Measurements from ENCODE around the gene ZDHHC21.

The ZDHHC21 gene

DNA sequence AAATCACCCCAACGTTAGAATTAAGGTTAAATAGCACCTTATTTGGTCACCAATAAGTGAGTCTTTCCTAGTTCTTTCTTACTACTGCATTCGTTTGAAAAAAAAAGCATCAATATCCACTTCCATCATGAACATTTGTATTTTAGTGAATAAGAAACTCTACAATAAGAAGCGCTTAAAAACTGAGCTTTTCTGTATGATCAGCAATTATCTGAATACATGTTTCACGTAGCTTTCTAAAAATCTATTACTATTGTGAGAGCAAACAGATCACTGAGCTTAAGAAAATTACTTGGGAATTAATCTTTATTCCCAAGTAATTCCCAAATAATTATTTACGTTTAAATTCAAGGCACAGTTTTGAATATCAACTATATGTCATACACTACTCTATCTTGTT, 32.5 kb downstream of the ZDHHC21 start:
- no peak for ATAC-seq (ENCODE audit: insufficient read depth, low read depth)
- H2AFZ ChIP-seq (ENCODE audit: low read depth, low read length) = no peak overlapping the region
- no peaks in the 10 kb centered on the region for H3K4me1 ChIP-seq (ENCODE audit: insufficient read depth, low read length)

DNA sequence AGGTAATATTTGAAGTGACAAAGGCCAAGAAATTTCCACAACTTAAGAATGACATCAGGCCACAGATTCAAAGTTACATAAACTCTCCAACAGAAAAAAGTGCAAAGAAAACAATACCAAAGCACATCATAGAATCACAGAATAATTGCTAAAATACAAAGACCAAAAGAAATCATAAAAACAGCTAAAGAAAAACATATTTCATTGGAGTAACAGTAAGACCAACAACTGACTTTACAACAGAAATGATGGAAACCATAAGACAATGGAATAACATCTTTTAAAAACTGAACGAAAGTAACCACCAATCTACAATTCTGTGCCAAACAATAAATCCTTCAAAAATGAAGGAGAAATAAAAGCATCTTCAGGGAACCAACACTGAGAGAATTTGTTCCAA, 38.3 kb downstream of the ZDHHC21 start:
- H3K79me2 ChIP-seq (ENCODE audit: insufficient read depth, low read length) = no peaks in the 10 kb centered on the region
- no peaks in the 10 kb centered on the region for H3K27me3 ChIP-seq (ENCODE audit: insufficient read depth, low read length, poor library complexity)
- H2AFZ ChIP-seq (ENCODE audit: low read depth, low read length) = no peak overlapping the region
- peaks cover 11% of the 10 kb centered on the region for H3K9me3 ChIP-seq (ENCODE audit: insufficient read depth, low read length, severe bottlenecking)
- TF ChIP-seq, protein P1, sequence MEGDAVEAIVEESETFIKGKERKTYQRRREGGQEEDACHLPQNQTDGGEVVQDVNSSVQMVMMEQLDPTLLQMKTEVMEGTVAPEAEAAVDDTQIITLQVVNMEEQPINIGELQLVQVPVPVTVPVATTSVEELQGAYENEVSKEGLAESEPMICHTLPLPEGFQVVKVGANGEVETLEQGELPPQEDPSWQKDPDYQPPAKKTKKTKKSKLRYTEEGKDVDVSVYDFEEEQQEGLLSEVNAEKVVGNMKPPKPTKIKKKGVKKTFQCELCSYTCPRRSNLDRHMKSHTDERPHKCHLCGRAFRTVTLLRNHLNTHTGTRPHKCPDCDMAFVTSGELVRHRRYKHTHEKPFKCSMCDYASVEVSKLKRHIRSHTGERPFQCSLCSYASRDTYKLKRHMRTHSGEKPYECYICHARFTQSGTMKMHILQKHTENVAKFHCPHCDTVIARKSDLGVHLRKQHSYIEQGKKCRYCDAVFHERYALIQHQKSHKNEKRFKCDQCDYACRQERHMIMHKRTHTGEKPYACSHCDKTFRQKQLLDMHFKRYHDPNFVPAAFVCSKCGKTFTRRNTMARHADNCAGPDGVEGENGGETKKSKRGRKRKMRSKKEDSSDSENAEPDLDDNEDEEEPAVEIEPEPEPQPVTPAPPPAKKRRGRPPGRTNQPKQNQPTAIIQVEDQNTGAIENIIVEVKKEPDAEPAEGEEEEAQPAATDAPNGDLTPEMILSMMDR (IDR thresholded peaks at IDR 0.05; ENCODE audit: borderline replicate concordance, extremely low read depth, low read length, poor library complexity, severe bottlenecking) = no peak
- TF ChIP-seq EZH2 (IDR thresholded peaks at IDR 0.05; ENCODE audit: borderline replicate concordance, low read depth, low read length, severe bottlenecking) = no peak
- H3K9ac ChIP-seq (ENCODE audit: low read depth, low read length) = no peak overlapping the region
- H3K27ac ChIP-seq (ENCODE audit: low read length) = no peak overlapping the region
- no peak for DNase-seq
- no peaks in the 10 kb centered on the region for H4K20me1 ChIP-seq (ENCODE audit: insufficient read depth, low read length)
- ATAC-seq (ENCODE audit: insufficient read depth, low read depth) = no peak
- no peaks in the 10 kb centered on the region for H3K4me1 ChIP-seq (ENCODE audit: insufficient read depth, low read length)
- H3K4me2 ChIP-seq (ENCODE audit: insufficient read depth, low read length) = no peak overlapping the region
- no peak overlapping the region for H3K4me3 ChIP-seq (ENCODE audit: low read depth in 1 of 2, low read length in 2 of 2)
- peaks cover 3% of the 10 kb centered on the region; the same call in 1 of the 2 replicates for H3K36me3 ChIP-seq (ENCODE audit: insufficient read depth, low read length)

More for the DNA sequence above, 32.5 kb downstream of the ZDHHC21 start:
- no peak overlapping the region for H3K4me3 ChIP-seq (ENCODE audit: low read depth in 1 of 2, low read length in 2 of 2)
- no peaks in the 10 kb centered on the region for H3K27me3 ChIP-seq (ENCODE audit: insufficient read depth, low read length, poor library complexity)
- no peaks in the 10 kb centered on the region for H3K9me3 ChIP-seq (ENCODE audit: insufficient read depth, low read length, severe bottlenecking)
- no peaks in the 10 kb centered on the region for H4K20me1 ChIP-seq (ENCODE audit: insufficient read depth, low read length)
- H3K27ac ChIP-seq (ENCODE audit: low read length) = no peak overlapping the region
- no peak for DNase-seq
- no peaks in the 10 kb centered on the region for H3K79me2 ChIP-seq (ENCODE audit: insufficient read depth, low read length)
- no peak overlapping the region for H3K9ac ChIP-seq (ENCODE audit: low read depth, low read length)
- TF ChIP-seq, protein P1 (IDR thresholded peaks at IDR 0.05; ENCODE audit: borderline replicate concordance, extremely low read depth, low read length, poor library complexity, severe bottlenecking) = no peak
- TF ChIP-seq EZH2 (IDR thresholded peaks at IDR 0.05; ENCODE audit: borderline replicate concordance, low read depth, low read length, severe bottlenecking) = no peak
- no peak overlapping the region for H3K4me2 ChIP-seq (ENCODE audit: insufficient read depth, low read length)
- H3K36me3 ChIP-seq (ENCODE audit: insufficient read depth, low read length) = no peaks in the 10 kb centered on the region; the same call in 1 of the 2 replicates

DNA sequence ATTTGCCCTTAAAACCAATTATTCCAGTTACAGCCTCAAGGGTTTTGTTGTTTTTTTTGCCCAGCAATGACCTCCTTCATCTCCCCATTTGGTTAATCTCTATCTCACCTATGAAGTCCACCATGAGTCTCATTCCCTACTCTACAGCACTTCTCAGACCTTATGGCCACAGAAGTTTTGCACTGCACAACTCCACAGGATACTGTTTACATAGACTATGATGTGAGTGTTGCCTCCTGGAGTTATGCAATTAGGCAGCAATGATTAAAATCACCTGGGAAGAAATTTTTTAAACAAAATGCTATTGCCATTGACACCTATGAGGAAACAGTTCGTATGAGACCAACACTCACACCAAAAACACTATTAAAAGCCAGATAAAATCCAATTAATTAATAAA, 39.7 kb downstream of the ZDHHC21 start:
- Histone ChIP-seq H3K4me3 (ENCODE audit: low read depth in 1 of 2, low read length in 2 of 2) (no peak overlapping the region), H3K9me3 (ENCODE audit: insufficient read depth, low read length, severe bottlenecking) (peaks cover 11% of the 10 kb centered on the region), H2AFZ (ENCODE audit: low read depth, low read length) (no peak overlapping the region), H3K27me3 (ENCODE audit: insufficient read depth, low read length, poor library complexity) (no peaks in the 10 kb centered on the region), H3K27ac (ENCODE audit: low read length) (no peak overlapping the region), H3K4me1 (ENCODE audit: insufficient read depth, low read length) (no peaks in the 10 kb centered on the region), H3K79me2 (ENCODE audit: insufficient read depth, low read length) (no peaks in the 10 kb centered on the region), H3K36me3 (ENCODE audit: insufficient read depth, low read length) (peaks cover 3% of the 10 kb centered on the region; the same call in 1 of the 2 replicates), H4K20me1 (ENCODE audit: insufficient read depth, low read length) (no peaks in the 10 kb centered on the region), H3K9ac (ENCODE audit: low read depth, low read length) (no peak overlapping the region), H3K4me2 (ENCODE audit: insufficient read depth, low read length) (no peak overlapping the region)
- no peak for ATAC-seq (ENCODE audit: insufficient read depth, low read depth)
- no peak for TF ChIP-seq EZH2 (IDR thresholded peaks at IDR 0.05; ENCODE audit: borderline replicate concordance, low read depth, low read length, severe bottlenecking)
- TF ChIP-seq, protein P1 (IDR thresholded peaks at IDR 0.05; ENCODE audit: borderline replicate concordance, extremely low read depth, low read length, poor library complexity, severe bottlenecking) = no peak
- DNase-seq = no peak

Measured in DND-41 (cell line).